UCSD-AML1 (cell line): ENCODE data around the gene PIEZO2.
"Not testable (repeated sequence)": the region's sequence is repeated elsewhere in the genome, so short reads cannot be mapped to it uniquely, and the experiment has no call there.

ENCODE experiments used
- DNase-seq: peaks from one replicate; lab custom pipeline; 2025; ENCODE audit not compliant: unreplicated experiment; lab: John Stamatoyannopoulos, UW

PIEZO2 gene

DNA sequence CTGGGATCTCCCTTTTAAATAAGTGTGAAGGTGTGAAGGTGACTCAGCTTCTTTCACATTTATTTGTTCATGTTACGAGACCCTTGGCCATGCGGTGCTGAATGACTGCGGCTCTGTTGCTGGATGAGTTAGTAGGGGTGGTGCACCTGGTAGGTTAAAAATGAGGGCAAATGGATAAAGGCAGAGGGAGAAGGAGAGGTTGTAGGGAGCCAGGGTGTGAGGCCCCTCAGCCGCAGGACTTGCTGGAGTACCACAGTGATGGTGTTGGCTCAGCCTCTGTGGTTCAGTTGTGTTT is 459.4 kb downstream of the PIEZO2 start:
- DNase-seq: no peak

DNA sequence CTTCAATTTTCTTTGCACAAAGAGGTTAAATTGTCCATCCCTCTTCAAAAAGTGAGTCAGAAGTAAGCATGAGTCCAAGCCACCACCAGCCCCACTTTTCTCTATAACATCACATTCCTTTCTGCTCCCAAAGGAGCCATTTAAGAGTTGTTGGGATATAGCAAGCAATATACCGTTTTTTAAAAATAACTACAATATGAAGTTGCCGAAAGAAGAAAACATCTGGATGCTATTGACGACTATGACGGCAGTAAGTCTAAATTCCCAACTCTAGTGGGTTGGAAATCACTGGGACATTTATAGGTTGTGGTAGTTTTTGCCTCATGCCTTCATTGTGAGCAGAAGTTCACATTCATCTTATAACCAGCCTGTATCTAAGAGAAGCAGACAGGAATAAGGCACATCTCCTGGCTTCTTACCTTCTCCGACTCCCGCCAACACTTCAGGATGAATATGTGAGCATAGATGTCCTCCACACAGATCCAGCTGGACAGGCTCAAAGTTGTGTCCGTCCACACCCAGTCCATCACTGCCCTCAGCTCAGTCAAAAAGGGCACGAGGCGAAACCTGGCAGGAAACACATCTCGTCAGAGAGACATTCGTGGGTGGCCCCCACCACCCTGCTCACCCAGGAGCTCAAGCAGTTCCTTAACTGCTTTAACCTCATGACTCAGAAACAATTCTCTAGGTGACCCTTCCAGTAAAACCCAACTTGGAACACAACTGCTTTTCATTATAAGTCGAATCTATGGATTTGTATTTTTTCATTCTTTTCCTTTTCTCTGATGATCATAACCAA is 459.9 kb downstream of the PIEZO2 start:
- DNase-seq: no peak

- DNase-seq: no peak
These were observed 460.6 kb downstream of the PIEZO2 start for GRCh38 chr18:10688766-10689165.

- no peak for DNase-seq
These were observed 462.0 kb downstream of the PIEZO2 start for GRCh38 chr18:10687161-10687925.

GRCh38 chr18:10686308-10686707 is 463.1 kb downstream of the PIEZO2 start:
- DNase-seq: no peak

GRCh38 chr18:10685484-10685883 is 463.9 kb downstream of the PIEZO2 start:
- DNase-seq: no peak

DNA sequence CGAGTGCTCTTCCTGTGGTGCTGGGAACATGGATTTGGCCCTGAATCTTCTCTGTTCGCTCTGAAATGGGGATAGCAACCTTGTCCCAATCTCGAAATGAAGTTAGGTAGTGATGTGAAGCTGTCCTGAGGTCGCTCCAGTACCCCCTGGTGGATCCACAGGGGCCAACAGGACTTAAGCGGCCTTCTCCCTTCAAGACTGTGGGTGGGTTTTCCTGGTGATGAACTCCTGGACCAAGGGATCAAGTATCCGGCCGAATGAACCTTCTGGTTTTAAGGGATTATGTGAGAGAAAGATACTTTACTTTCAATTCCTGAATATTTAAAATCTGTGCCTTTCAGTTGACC is 467.0 kb downstream of the PIEZO2 start:
- DNase-seq: no peak

- DNase-seq: no peak
These were observed 467.6 kb downstream of the PIEZO2 start for GRCh38 chr18:10681581-10682367.

DNA sequence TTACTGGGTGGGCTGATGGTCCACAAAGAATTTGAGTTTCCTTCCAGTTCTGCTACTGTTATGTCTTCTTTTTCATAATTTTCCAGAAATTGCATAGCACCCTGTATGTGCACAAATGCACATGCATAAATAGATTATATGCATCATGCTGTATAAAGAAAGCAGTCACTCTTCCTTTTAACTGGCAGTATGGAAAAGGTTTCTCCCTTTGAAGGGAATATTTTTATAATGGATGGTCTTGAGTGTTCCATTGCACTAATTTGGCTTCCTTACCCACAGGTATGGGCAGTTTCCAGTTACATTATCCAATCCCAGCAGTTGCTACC is 469.1 kb downstream of the PIEZO2 start:
- DNase-seq: no peak

- no peak for DNase-seq
These were observed 469.7 kb downstream of the PIEZO2 start for GRCh38 chr18:10679557-10680270.

- DNase-seq: no peak
These were observed 477.9 kb downstream of the PIEZO2 start for GRCh38 chr18:10671441-10671840.

DNA sequence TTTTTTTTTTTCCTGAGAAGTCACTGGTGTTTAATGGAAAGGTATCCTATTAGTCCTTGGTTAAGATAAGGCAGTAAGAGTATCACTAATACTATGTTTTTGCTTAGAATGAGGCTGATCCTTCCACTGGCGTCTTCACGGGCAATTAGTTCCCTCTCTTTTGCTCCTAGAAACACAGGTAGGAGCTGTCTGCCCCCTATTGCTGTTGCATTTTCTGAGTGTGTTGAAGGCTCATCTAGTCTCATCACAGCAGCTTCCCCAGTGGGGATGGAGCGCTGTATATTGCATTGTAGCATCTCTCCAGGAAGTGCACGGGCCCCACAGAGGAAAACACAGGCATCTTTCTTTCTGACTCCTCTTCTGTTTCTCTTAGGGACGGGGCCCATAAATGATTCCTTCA is 478.5 kb downstream of the PIEZO2 start:
- no peak for DNase-seq

DNA sequence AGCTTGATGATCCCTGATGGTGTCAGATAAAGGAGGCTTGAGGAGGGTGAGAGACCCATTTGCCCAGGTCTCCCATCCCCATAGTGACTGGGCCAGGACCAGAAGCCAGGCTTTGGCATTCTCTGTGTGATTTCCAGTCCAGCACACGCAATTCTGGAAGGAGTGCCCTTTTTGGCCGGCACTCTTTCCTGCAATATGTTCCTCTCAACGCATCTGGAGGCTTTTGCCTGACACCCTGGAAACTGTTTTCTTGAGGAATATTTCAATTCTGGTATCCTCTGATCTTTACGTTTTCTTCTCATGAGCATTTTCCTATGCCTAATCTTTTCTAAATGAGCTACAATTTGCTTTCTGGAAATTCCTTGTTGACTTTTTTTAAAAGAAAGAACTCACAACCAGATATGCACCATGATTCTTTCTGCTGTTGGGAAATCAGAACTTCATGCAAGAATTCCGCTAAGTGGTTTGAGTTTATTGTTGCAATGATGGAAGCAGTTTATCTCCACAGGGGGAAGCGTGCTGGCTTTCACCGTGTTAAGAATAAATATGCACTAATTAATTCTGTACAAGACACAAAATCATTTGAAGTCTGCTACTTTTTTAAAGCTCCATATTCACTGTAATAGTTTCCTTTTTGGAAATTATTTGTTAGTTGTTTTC is 479.8 kb downstream of the PIEZO2 start:
- DNase-seq: no peak

DNA sequence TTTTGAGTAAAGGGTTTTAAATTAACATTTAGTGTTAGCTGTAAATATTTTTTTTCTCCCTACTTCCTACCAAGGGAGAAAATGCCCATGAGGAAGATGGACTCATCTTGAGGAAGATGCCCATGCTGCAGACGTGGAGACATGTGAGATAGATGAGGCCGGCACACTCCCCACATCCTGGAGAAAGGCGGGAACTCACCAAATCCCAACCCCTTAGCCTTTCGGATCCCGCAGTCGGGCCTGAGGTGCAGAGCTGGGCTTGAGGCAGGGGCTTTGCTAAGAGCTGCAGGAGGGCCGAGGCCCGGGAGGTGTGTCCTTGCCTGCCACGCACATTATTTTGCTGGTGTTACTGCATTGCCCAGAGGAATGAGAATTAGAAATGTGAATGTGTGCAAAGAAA is 485.6 kb downstream of the PIEZO2 start:
- DNase-seq: no peak

GRCh38 chr18:10661317-10661716 is 488.1 kb downstream of the PIEZO2 start:
- DNase-seq: no peak

- no peak for DNase-seq
These were observed 489.0 kb downstream of the PIEZO2 start for GRCh38 chr18:10660179-10660884.

- no peak for DNase-seq
These were observed 489.8 kb downstream of the PIEZO2 start for GRCh38 chr18:10659594-10659993.

GRCh38 chr18:10659000-10659399 is 490.4 kb downstream of the PIEZO2 start:
- DNase-seq: no peak

DNA sequence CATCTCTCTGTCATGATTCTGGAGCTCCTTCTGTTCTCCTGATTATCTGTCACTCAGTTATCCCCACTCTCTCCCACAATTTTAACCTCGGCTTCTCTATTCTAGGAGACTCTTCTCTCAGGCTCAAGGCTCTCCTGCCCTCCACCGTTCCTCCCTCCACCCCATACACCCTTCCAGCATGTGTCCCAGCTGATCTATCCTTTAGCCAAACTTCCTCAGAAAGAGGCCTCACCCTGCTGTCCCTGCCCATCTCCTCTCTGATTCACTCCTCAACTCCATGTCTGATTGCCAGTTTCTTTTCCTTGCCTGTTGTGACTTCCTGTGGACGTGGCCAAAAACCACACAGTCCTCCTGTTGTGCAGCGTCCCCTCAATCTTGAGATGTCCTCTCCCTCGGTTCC is 505.4 kb downstream of the PIEZO2 start:
- not testable (repeated sequence) for DNase-seq

- DNase-seq: not testable (repeated sequence)
These were observed 506.3 kb downstream of the PIEZO2 start for GRCh38 chr18:10642915-10643524.
